HepG2 (cell line): ENCODE data around the gene BTN1A1. TPM values are rescaled to one million over a fixed set of nuclear protein-coding genes. Genes with fewer than 3 reads are reported as not detected.
A peak's percentile ranks its signal among the peaks of the same experiment; 100 is the strongest.

Experiments used
- ARNTL ChIP-seq: sonication (generic); formaldehyde crosslinking; IDR thresholded peaks from 2 replicates; pipeline ENCODE4 v1.4.0; 2020; ENCODE audit warnings: mild to moderate bottlenecking, missing genetic modification reagents
- BHLHE40 ChIP-seq: IDR thresholded peaks from 2 replicates; pipeline ENCODE4 v1.6.1; 2011; ENCODE audit warnings: low read length, improper control_type of control experiment
- EP300 ChIP-seq, 3 experiments: sonication (generic) in 1 of 3; formaldehyde crosslinking in 1 of 3; IDR thresholded peaks; 2 replicates each; pipeline versions ENCODE4 v1.5.1 to v1.6.1; 2011 to 2020; ENCODE audit warnings: low read depth in 2 of 3, low read length in 2 of 3, borderline replicate concordance in 1 of 3, improper control_type of control experiment in 1 of 3, mild to moderate bottlenecking in 1 of 3, missing genetic modification reagents in 1 of 3, moderate library complexity in 1 of 3
- ISL2 ChIP-seq: sonication (generic); formaldehyde crosslinking; IDR thresholded peaks from 2 replicates; pipeline ENCODE4 v1.5.0; 2020; ENCODE audit warnings: missing genetic modification reagents
- NFKB2 ChIP-seq: sonication (generic); formaldehyde crosslinking; IDR thresholded peaks from 2 replicates; pipeline ENCODE4 v1.4.0; 2020; ENCODE audit warnings: missing genetic modification reagents, borderline replicate concordance
- PAX8 ChIP-seq: sonication (generic); formaldehyde crosslinking; IDR thresholded peaks from 2 replicates; pipeline ENCODE4 v1.8.0; 2022; ENCODE audit warnings: mild to moderate bottlenecking, missing genetic modification reagents, borderline replicate concordance
- PPARG ChIP-seq: conservative IDR thresholded peaks from 2 replicates; pipeline ENCODE4 v1.6.1; 2016; ENCODE audit warnings: missing biosample characterization, missing genetic modification reagents
- SIX1 ChIP-seq: sonication (generic); formaldehyde crosslinking; IDR thresholded peaks from 2 replicates; pipeline ENCODE4 v1.4.0; 2020; ENCODE audit warnings: missing genetic modification reagents, borderline replicate concordance
- SIX4 ChIP-seq: sonication (generic); formaldehyde crosslinking; IDR thresholded peaks from 2 replicates; pipeline ENCODE4 v1.4.0; 2020; ENCODE audit warnings: missing genetic modification reagents
- TEAD3 ChIP-seq: optimal IDR thresholded peaks from 2 replicates; pipeline ENCODE3; 2016; ENCODE audit warnings: borderline replicate concordance
- TOE1 ChIP-seq: sonication (generic); formaldehyde crosslinking; IDR thresholded peaks from 2 replicates; pipeline ENCODE4 v1.4.0; 2020; ENCODE audit warnings: mild to moderate bottlenecking, missing genetic modification reagents
- YEATS4 ChIP-seq: sonication (generic); formaldehyde crosslinking; IDR thresholded peaks from 2 replicates; pipeline ENCODE4 v1.4.0; 2020; ENCODE audit warnings: missing genetic modification reagents, borderline replicate concordance
- ZC3H4 ChIP-seq: sonication (generic); formaldehyde crosslinking; IDR thresholded peaks from 2 replicates; pipeline ENCODE4 v1.4.0; 2020; ENCODE audit warnings: missing genetic modification reagents, borderline replicate concordance
- ZKSCAN8 ChIP-seq: IDR thresholded peaks from 2 replicates; pipeline ENCODE4 v1.6.1; 2016; ENCODE audit warnings: borderline replicate concordance, missing genetic modification reagents, missing compliant biosample characterization
- ZMYM4 ChIP-seq: sonication (generic); formaldehyde crosslinking; IDR thresholded peaks from 2 replicates; pipeline ENCODE4 v1.8.1; 2023; ENCODE audit warnings: mild to moderate bottlenecking, missing genetic modification reagents
- ZNF232 ChIP-seq: sonication (generic); formaldehyde crosslinking; IDR thresholded peaks from 2 replicates; pipeline ENCODE4 v1.4.0; 2020; ENCODE audit warnings: missing genetic modification reagents, borderline replicate concordance
- ZNF264 ChIP-seq: sonication (generic); formaldehyde crosslinking; IDR thresholded peaks from 2 replicates; pipeline ENCODE4 v1.4.0; 2020; ENCODE audit warnings: missing genetic modification reagents
- polyA plus RNA-seq, 8 experiments: library from polyadenylated mRNA; depleted of rRNA in 3 of 8; stranded (reverse) in 7 of 8; unstranded in 1 of 8; fragments of >200 nt; fragmentation: Illumina TruSeq in 4 of 8; extraction: Trizol in 4 of 8; gene quantifications; 2 replicates each; pipeline versions ENCODE4 v1.2.1 to v1.2.3, GENCODE V29; 2011 to 2016; ENCODE audit warnings: low read depth in 4 of 8, missing spikeins in 1 of 8, mixed read lengths in 1 of 8; ENCODE audit not compliant: insufficient read depth in 1 of 8
- total RNA-seq, 5 experiments: library from RNA; depleted of rRNA; stranded (reverse); fragments of >200 nt; fragmentation: Illumina TruSeq; extraction: Trizol; gene quantifications; 2 replicates each; pipeline ENCODE4 v1.2.3, GENCODE V29; 2016; ENCODE audit warnings: low read depth in 1 of 5
- TF ChIP-seq, protein P1 (sequence below): fragments of 450-650 bp; IDR thresholded peaks from 2 replicates; pipeline ENCODE4 v1.6.1; 2016
- TF ChIP-seq, protein P2 (sequence below): sonication (generic); formaldehyde crosslinking; IDR thresholded peaks from 2 replicates; pipeline ENCODE4 v1.4.0; 2020; ENCODE audit warnings: missing genetic modification reagents
- TF ChIP-seq, protein P3 (sequence below): sonication (generic); formaldehyde crosslinking; IDR thresholded peaks from 2 replicates; pipeline ENCODE4 v1.5.0; 2020; ENCODE audit warnings: missing genetic modification reagents
- TF ChIP-seq, protein P4 (sequence below): sonication (generic); formaldehyde crosslinking; IDR thresholded peaks from 2 replicates; pipeline ENCODE4 v1.5.0; 2020; ENCODE audit warnings: missing genetic modification reagents, mild to moderate bottlenecking, borderline replicate concordance
- TF ChIP-seq, protein P5 (sequence below): sonication (generic); formaldehyde crosslinking; IDR thresholded peaks from 2 replicates; pipeline ENCODE4 v1.4.0; 2020; ENCODE audit warnings: mild to moderate bottlenecking, missing genetic modification reagents

BTN1A1 gene
- total and polyA plus RNA-seq, 2 of the 13 experiments (the other 11 are each of a cell fraction or from before 2014, with no cell fraction given): 0.04 TPM; not detected in 1

DNA sequence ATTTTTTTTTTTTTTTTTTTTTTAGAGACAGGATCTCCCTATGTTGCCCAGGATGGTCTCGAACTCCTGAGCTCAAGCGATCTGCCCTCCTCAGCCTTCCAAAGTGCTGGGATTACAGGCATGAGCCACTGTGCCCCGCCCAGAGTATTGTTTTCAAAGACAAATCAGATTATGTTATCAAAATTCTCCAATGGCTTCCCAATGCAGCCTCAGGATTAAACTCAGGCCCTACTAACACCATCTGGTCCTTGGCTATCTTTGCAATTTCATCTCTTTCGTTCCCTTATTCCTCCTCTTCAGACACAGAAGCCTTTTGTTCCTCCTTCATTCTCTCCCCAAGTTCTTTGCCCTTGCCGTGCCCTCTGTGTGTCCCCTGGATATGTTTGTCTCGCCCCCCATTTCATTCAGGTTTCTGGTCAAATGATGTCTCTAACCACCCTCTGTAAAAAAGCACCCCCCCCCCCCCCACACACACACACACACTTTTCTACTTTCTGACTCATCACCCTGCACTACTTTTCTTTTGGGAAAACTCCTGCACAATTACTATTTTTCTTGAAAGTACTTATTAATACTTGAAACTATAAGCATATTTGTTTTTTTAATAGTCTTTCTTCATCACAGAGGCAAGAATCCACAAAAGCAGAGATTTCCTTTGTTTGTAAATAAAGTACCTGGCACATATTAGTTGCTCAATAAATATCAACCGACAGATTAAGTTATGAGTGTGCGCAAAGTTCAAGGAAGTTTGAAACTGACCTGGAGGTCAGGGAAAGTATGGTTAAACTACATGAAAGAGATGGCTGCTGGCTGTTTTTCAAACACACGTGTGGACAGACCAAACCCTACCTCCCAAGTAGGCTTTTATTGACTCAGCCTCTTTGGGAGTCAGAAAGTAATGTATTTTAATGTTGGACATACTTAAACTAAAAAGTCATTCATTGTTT is 16.7 kb downstream of the BTN1A1 start (continued):
- TF ChIP-seq, protein P1, sequence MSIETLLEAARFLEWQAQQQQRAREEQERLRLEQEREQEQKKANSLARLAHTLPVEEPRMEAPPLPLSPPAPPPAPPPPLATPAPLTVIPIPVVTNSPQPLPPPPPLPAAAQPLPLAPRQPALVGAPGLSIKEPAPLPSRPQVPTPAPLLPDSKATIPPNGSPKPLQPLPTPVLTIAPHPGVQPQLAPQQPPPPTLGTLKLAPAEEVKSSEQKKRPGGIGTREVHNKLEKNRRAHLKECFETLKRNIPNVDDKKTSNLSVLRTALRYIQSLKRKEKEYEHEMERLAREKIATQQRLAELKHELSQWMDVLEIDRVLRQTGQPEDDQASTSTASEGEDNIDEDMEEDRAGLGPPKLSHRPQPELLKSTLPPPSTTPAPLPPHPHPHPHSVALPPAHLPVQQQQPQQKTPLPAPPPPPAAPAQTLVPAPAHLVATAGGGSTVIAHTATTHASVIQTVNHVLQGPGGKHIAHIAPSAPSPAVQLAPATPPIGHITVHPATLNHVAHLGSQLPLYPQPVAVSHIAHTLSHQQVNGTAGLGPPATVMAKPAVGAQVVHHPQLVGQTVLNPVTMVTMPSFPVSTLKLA: peak; percentile 57; the same call in 1 of the 2 replicates
- TF ChIP-seq TEAD3 (CRISPR knock-in tag): peak; percentile 27
- TF ChIP-seq SIX4 (CRISPR knock-in tag): no peak
- TF ChIP-seq BHLHE40: peak; percentile 63; the same call in 1 of the 2 replicates
- peak; percentile 49; the same call in 1 of the 2 replicates for TF ChIP-seq ISL2
- peak; percentile 72; the same call in 1 of the 2 replicates for TF ChIP-seq ARNTL (CRISPR knock-in tag)
- TF ChIP-seq ZNF264 (CRISPR knock-in tag): 0 out of 2 replicates have a peak, but pooled peaks have one; percentile 43
- TF ChIP-seq SIX1 (CRISPR knock-in tag): peak; percentile 28; the same call in 1 of the 2 replicates
- no peak for TF ChIP-seq PAX8 (CRISPR knock-in tag)
- TF ChIP-seq, protein P2, sequence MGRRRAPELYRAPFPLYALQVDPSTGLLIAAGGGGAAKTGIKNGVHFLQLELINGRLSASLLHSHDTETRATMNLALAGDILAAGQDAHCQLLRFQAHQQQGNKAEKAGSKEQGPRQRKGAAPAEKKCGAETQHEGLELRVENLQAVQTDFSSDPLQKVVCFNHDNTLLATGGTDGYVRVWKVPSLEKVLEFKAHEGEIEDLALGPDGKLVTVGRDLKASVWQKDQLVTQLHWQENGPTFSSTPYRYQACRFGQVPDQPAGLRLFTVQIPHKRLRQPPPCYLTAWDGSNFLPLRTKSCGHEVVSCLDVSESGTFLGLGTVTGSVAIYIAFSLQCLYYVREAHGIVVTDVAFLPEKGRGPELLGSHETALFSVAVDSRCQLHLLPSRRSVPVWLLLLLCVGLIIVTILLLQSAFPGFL: no peak
- TF ChIP-seq, protein P3, sequence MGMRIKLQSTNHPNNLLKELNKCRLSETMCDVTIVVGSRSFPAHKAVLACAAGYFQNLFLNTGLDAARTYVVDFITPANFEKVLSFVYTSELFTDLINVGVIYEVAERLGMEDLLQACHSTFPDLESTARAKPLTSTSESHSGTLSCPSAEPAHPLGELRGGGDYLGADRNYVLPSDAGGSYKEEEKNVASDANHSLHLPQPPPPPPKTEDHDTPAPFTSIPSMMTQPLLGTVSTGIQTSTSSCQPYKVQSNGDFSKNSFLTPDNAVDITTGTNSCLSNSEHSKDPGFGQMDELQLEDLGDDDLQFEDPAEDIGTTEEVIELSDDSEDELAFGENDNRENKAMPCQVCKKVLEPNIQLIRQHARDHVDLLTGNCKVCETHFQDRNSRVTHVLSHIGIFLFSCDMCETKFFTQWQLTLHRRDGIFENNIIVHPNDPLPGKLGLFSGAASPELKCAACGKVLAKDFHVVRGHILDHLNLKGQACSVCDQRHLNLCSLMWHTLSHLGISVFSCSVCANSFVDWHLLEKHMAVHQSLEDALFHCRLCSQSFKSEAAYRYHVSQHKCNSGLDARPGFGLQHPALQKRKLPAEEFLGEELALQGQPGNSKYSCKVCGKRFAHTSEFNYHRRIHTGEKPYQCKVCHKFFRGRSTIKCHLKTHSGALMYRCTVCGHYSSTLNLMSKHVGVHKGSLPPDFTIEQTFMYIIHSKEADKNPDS: peak; percentile 75; the same call in 1 of the 2 replicates
- TF ChIP-seq, protein P4, sequence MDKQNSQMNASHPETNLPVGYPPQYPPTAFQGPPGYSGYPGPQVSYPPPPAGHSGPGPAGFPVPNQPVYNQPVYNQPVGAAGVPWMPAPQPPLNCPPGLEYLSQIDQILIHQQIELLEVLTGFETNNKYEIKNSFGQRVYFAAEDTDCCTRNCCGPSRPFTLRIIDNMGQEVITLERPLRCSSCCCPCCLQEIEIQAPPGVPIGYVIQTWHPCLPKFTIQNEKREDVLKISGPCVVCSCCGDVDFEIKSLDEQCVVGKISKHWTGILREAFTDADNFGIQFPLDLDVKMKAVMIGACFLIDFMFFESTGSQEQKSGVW (CRISPR knock-in tag): no peak
- TF ChIP-seq TOE1 (CRISPR knock-in tag): 0 out of 2 replicates have a peak, but pooled peaks have one; percentile 61
- TF ChIP-seq ZNF232: 0 out of 2 replicates have a peak, but pooled peaks have one; percentile 62
- no peak for TF ChIP-seq ZC3H4 (CRISPR knock-in tag)
- TF ChIP-seq NFKB2 (CRISPR knock-in tag): no peak
- TF ChIP-seq PPARG (CRISPR knock-in tag): peak; percentile 94
- peak in 1 of 2 experiments; percentile 75; a peak in 2 of 4 replicates for TF ChIP-seq EP300 (IDR thresholded peaks at IDR 0.05; ENCODE audit: low read depth in 2 of 2, low read length in 2 of 2)
- no peak for TF ChIP-seq EP300 (CRISPR knock-in tag; IDR thresholded peaks at IDR 0.05; ENCODE audit: borderline replicate concordance)
- TF ChIP-seq ZMYM4 (CRISPR knock-in tag): peak; percentile 59; the same call in 1 of the 2 replicates
- TF ChIP-seq, protein P5, sequence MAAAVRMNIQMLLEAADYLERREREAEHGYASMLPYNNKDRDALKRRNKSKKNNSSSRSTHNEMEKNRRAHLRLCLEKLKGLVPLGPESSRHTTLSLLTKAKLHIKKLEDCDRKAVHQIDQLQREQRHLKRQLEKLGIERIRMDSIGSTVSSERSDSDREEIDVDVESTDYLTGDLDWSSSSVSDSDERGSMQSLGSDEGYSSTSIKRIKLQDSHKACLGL: no peak
- TF ChIP-seq ZKSCAN8 (CRISPR knock-in tag): 0 out of 2 replicates have a peak, but pooled peaks have one; percentile 22
- TF ChIP-seq YEATS4 (CRISPR knock-in tag): no peak
